CD4-positive, alpha-beta T cell treated with Interleukin-21 for 1 hour (primary cell): ENCODE data around the gene KCNMA1.

Source experiments
- DNase-seq: peaks from one replicate; pipeline ENCODE4 v3.0.0-alpha.2; 2020

Gene KCNMA1

GRCh38 chr10:76840802-76841201 lies 796.8 kb downstream of the KCNMA1 start:
- DNase-seq = no peak

GRCh38 chr10:76839276-76839675 lies 798.3 kb downstream of the KCNMA1 start:
- no peak for DNase-seq

DNA sequence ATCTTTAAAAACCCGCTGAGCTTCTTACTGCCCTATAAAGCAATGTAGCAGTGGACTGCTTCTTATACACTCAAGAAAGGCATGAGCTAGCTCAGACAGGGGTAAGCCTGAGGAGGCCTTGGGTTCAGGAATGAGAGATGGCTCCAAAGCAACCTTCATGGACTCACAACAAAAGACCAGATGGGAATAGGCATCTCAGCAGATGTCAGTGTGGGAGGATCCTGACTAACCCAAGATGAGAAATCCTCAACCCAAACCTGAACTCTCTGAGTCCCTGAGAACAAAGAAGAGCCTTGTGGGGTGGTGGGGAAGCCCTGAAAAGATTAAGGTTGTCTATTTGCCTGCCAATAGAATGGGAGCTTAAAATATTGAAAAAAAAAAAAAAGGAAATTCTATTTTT lies 807.4 kb downstream of the KCNMA1 start:
- DNase-seq = no peak

DNA sequence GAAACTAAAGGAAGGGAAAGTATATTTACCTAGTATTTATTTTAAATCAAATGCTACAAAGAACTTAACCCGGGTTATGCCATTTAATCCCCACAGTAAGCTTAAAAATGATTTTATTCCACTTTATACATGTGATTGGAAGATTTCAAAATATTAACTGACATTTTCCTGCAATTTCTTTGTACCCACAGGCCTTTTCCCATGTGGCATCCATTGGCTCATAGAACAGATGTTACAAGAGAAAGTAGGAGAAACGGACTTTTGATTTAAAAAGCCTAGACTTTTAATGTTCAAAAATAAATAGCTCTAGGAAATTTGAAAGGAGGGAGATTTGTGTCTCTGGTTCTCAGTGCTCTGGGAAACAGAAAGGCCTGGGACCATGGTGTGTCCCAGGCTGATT lies 807.9 kb downstream of the KCNMA1 start:
- no peak for DNase-seq
